ENCODE data around the gene GTSE1. TPM values are rescaled to one million over a fixed set of nuclear protein-coding genes. Genes with fewer than 3 reads are reported as not detected.

GTSE1 gene
- total and polyA plus RNA-seq, 2 donors, result 0.33 to 6.6 TPM

DNA sequence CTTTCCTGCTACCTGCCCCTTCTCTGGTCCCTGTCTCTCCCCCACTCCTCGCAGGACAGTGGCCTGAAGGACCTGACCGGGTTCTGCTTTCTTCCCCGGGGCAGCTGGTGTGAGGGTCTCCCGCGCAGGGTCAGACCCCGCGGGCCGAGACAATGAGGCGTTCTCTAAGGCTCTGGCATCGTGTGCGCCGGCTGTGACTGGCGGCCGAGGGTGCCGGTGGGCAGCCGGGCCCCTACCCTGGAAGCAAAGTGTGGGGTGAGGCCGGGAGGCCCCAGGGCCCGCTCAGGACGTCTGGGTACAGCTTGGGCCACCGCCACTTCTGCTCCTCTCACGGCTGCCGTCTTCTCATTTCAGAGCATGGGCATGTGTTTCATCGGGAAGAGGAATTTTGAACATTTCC is 55.1 kb downstream of the GTSE1 start:
- H3K36me3 ChIP-seq (ENCODE audit: insufficient read depth), result peaks cover 6% of the 10 kb centered on the region
- H3K27ac ChIP-seq (ENCODE audit: low read depth), result no peak overlapping the region
- 93% methylated on average over 23 of the region's 23 CpGs for WGBS
- H3K4me3 ChIP-seq (ENCODE audit: low read depth, low read length), result no peak overlapping the region
- DNase-seq (ENCODE audit: extremely low spot score), result no peak
- H3K4me1 ChIP-seq (ENCODE audit: insufficient read depth), result no peaks in the 10 kb centered on the region

DNA sequence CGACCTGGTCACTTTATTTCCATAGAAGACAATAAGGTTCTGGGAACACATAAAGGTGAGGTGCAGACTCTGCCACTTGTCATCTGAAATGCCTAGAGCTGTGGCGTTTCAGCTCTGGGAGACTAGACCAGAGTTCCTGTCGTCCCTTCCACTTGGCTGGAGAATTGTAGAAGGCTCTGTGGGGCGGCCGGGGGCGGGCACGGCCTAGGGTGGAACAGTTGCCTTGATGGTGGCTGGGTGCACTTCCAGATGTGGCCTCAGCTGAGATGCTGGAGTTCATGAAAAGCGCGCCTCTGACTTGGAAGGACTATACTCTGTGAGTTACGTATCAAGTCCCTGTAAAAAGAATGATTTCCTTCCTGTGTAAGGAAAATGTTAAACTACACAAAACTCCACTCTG is 55.6 kb downstream of the GTSE1 start:
- 92% methylated on average over 10 of the region's 10 CpGs for WGBS
- H3K36me3 ChIP-seq (ENCODE audit: insufficient read depth), result peaks cover 6% of the 10 kb centered on the region
- no peak overlapping the region for H3K27ac ChIP-seq (ENCODE audit: low read depth)
- no peaks in the 10 kb centered on the region for H3K4me1 ChIP-seq (ENCODE audit: insufficient read depth)
- DNase-seq (ENCODE audit: extremely low spot score), result no peak
- no peak overlapping the region for H3K4me3 ChIP-seq (ENCODE audit: low read depth, low read length)

DNA sequence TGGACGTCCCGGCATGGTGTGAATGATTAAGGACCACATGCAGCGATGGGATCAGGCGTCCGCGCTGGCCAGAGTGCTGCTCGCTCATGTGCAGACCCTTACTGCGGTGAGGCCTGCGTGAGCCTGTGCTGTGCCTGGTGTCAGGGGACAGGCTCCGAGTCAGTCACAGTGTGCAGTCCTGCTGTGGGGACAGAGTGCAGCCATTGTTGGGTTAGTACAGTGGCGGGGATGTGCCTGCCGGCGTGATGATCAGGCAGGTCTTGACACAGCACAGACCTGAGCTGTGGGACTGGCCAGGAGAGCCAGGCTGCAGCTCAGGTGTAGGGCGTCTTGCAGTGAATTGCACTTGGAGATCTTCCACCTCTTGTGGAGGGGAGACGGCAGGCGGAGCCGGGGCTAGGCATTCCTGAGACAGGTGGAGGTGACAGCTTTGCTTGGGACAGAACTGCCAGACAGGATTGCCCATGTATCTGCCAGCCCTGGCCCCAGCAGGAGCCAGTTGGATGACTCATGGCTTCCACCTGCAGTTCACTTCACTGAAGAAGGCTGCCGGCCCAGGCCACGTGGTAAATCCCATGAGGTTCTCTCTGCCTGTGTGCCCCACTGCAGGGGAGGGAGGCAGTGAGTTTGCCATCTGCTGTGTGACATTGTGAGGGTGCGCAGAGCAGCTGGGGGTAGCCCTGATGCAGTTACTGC is 56.2 kb downstream of the GTSE1 start:
- Histone ChIP-seq H3K36me3 (ENCODE audit: insufficient read depth) (peaks cover 4% of the 10 kb centered on the region), H3K27ac (ENCODE audit: low read depth) (no peak overlapping the region), H3K4me1 (ENCODE audit: insufficient read depth) (no peaks in the 10 kb centered on the region), H3K4me3 (ENCODE audit: low read depth, low read length) (no peak overlapping the region)
- WGBS, result 84% methylated on average over 20 of the region's 20 CpGs
- DNase-seq (ENCODE audit: extremely low spot score), result no peak

DNA sequence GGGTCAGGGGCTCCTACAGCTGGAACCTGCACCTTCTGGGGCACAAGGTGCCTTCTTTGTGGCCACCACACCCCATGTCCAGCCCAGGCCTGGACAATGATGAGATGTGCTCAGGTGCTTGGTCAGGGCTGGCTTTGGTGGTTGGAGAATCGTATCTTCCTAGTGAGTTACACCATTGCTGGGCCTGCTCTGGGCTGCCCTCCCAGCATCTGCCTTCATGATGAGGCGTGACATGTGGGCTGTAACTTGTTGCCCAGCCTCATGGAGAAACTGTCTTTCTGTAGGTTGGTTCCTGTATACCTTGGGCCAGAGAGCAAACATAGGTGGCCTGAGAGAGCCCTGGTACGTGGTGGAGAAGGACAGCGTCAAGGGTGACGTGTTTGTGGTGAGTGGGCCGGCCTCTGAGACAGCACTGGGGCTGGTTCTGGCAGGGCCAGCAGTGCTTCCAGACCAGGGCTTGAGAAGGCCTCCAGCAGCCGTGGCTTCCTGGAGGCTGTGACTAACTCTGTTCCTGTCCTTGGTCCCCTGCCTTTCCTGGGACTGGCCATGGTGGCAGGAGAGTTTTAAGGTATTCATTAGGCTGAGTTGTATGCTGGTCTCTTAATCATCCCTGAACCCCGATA is 56.9 kb downstream of the GTSE1 start:
- WGBS, result 91% methylated on average over 8 of the region's 8 CpGs
- Histone ChIP-seq H3K36me3 (ENCODE audit: insufficient read depth) (peaks cover 4% of the 10 kb centered on the region), H3K27ac (ENCODE audit: low read depth) (no peak overlapping the region), H3K4me1 (ENCODE audit: insufficient read depth) (no peaks in the 10 kb centered on the region), H3K4me3 (ENCODE audit: low read depth, low read length) (no peak overlapping the region)
- no peak for DNase-seq (ENCODE audit: extremely low spot score)

DNA sequence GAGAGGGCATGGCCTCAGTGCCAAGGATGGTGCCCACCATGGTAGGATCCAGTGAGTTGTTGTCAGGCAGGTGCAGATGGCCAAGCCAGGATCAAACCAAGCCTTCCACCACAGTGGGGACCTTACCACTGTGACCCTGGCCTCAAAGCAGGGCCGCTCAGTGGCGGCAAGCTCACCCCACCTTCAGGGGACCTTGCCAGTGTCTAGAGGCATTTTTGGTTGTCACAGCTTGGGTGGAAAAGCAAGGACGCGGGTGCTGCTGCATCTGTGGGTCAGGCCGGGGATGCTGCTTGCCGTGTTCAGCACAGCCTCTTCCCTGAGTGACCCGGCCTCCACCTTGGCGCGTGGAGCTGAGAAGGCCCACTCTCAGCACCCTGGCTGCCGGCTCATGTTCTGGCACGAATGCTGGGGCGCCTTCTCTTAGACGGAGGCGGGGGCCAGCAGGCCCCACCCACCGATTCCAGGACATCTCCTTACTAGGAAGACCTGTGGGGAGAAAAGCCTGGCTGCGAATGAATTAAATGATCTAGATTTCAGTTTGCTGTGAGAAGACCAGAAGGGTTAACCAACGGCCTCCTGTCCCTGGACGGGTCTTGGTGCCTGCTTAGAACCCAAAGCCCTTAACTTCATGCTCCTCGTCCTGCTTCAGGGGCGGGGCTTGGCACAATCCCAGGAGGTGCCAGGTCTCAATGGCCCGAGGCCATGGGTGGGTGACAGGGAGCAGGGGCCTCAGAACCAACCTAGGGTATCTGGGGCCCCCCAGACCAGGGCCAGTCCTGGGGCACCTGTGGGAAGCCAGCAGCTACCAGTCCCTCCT is 57.7 kb downstream of the GTSE1 start:
- Histone ChIP-seq H3K27ac (ENCODE audit: low read depth) (no peak overlapping the region), H3K4me1 (ENCODE audit: insufficient read depth) (no peaks in the 10 kb centered on the region), H3K36me3 (ENCODE audit: insufficient read depth) (peaks cover 4% of the 10 kb centered on the region), H3K4me3 (ENCODE audit: low read depth, low read length) (no peak overlapping the region)
- DNase-seq (ENCODE audit: extremely low spot score), result no peak
- WGBS, result 84% methylated on average over 21 of the region's 21 CpGs

DNA sequence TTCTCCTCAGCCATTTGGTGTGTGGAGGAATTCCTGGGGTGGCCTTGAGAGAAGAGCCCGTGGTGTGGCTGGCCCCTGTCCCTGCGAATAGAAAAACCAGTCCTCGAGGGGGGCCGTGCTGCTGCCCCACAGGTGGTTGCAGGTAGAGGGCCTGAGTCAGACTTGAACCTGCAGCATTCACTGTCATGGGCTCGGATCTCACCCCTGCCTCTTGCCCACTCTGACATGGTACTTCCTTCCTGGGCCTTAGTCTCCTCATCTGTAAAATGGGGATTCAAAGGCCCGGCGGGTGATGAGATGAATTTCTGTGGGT is 58.3 kb downstream of the GTSE1 start:
- no peak overlapping the region for H3K27ac ChIP-seq (ENCODE audit: low read depth)
- WGBS, result 90% methylated on average over 7 of the region's 7 CpGs
- H3K36me3 ChIP-seq (ENCODE audit: insufficient read depth), result peaks cover 4% of the 10 kb centered on the region
- DNase-seq (ENCODE audit: extremely low spot score), result no peak
- H3K4me3 ChIP-seq (ENCODE audit: low read depth, low read length), result no peak overlapping the region
- H3K4me1 ChIP-seq (ENCODE audit: insufficient read depth), result no peaks in the 10 kb centered on the region

DNA sequence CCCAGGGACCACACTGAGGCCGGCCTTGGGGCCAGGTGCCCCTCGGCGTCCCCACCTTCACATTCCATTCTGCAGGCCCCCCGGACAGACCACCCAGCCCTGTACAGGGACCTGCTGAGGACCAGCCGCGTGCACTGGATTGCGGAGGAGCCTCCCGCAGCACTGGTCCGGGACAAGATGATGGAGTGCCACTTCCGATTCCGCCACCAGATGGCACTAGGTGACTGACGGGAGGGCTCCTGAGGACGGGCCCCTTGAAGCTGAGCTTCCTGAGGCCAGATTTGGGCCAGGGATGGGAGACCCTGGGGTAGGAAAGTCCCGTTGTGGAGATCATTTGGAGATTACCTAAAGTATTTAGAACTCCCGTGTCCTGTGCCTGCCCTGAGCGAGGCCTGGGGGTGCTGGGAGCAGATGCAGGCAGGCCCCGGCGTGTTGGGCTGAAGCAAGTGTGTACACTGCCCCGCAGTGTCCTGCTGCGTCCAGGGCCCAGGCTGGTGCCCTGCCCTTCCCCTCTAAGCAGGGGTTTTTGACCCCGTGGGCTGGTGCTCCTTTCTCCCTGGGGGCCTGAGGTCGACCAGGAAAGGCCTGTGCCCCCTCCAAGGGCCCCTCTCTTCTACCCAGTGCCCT is 58.8 kb downstream of the GTSE1 start:
- H3K4me1 ChIP-seq (ENCODE audit: insufficient read depth), result no peaks in the 10 kb centered on the region
- H3K27ac ChIP-seq (ENCODE audit: low read depth), result no peak overlapping the region
- H3K4me3 ChIP-seq (ENCODE audit: low read depth, low read length), result no peak overlapping the region
- peak; percentile 23 for DNase-seq (ENCODE audit: extremely low spot score)
- peaks cover 4% of the 10 kb centered on the region for H3K36me3 ChIP-seq (ENCODE audit: insufficient read depth)
- 45% methylated on average over 22 of the region's 22 CpGs for WGBS

DNA sequence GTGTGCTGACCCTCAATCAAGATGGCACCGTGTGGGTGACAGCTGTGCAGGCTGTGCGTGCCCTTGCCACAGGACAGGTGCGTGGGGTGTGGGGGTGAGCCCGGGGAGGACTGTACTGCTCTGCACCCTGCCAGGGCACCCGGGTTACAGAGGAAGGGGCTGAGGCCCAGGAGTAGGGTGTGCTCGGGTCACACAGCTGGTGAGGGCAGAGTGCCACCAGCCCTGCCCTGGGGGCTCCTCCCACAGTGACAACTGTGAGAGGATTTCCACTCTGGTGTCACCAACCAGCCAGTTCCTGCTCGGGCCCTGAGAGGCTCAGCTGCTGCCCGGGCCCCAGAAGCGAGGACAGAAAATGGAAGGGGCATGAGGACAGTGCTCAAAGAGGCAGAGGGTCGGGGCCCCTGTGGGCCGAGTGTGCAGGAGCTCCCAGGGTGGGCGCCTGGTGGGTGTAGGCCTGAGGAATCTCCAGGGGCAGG is 59.4 kb downstream of the GTSE1 start:
- H3K4me1 ChIP-seq (ENCODE audit: insufficient read depth), result no peaks in the 10 kb centered on the region
- no peak overlapping the region for H3K27ac ChIP-seq (ENCODE audit: low read depth)
- DNase-seq (ENCODE audit: extremely low spot score), result no peak
- WGBS, result 88% methylated on average over 12 of the region's 12 CpGs
- no peak overlapping the region for H3K4me3 ChIP-seq (ENCODE audit: low read depth, low read length)
- peaks cover 3% of the 10 kb centered on the region for H3K36me3 ChIP-seq (ENCODE audit: insufficient read depth)

DNA sequence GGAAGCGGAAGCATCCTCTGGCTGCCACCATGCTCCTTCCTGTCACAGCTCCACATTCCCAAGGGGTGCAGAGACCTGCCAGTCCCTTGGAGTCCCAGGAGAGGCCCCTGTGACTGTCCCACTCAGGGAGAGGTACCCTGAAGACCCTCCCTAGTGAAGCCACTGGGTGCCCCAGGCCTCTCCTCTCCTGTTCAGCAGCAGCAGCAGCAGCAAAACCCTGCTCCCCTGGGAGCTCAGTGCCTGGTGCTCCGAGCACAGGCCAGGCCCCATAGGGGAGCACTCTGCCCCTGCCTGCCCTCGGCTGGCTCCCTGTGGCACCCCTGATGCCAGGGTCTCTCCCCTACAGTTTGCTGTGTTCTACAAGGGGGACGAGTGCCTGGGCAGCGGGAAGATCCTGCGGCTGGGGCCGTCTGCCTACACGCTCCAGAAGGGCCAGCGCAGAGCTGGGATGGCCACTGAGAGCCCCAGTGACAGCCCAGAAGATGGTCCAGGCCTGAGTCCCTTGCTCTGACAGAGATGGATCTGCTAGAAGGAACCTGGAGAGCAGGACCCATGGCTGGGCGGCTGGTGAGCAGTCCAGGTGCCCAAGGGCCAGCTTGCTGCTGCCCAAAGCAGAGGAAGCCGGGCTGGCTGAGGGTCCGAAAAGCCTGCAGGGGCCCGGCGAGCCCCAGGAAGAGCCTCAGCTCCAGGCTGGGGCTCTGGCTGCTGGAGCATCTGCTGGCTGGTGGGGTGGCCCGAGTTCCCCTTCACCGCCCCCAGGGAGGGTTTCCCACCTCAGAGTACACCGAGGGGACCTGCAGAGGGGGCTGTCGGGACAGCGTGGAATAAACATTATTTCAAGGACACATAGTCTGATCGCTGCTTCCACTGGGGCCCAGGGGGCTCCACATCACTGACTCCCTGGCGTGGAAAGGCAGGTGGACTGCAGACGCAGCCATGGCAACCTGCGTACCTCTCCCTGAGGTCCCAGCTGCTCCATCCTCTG is 60.1 kb downstream of the GTSE1 start:
- Histone ChIP-seq H3K27ac (ENCODE audit: low read depth) (no peak overlapping the region), H3K4me1 (ENCODE audit: insufficient read depth) (no peaks in the 10 kb centered on the region), H3K4me3 (ENCODE audit: low read depth, low read length) (no peak overlapping the region), H3K36me3 (ENCODE audit: insufficient read depth) (no peaks in the 10 kb centered on the region)
- WGBS, result 90% methylated on average over 23 of the region's 23 CpGs
- DNase-seq (ENCODE audit: extremely low spot score), result no peak

DNA sequence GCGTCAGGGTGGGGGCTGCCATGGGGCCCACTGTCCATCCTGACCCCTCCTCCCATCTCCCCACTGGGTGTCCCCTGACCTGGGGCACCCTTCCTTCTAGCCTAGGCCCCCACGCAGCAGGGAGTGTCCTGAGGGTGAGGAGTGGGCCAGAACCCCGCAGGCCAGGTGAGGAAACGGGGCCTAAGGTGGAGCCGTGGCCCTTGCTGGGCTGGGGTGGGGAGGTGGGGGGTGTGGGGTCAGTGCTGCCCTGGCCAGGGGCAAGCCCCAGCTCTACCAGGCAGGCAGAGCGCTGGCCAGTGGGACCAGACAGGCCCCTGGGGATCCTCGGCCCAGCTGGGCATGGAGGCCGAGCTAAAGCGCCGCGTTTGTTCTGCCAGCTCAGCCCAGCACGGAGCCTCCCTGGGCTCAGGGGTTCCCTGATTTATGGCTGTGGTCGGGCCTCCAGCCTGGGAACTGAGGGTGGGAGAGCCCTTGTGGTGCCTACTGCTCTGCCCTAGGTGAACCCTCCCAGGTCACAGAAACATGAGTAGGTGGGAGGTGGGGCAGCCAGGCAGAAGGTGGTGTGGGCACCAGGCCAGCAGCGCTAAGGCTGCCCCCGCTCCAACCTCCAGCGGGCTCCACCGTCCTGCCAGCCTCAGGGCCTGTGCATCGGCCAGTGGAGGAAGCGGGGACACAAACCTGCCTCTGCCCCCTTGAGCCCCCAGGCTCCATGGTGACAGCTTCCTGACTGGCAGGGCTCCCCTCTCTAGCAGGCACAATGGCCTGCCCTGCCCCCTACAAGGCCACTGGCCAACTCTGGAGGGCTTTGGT is 61.2 kb downstream of the GTSE1 start:
- no peak for DNase-seq (ENCODE audit: extremely low spot score)
- 87% methylated on average over 19 of the region's 19 CpGs for WGBS
- H3K4me1 ChIP-seq (ENCODE audit: insufficient read depth), result no peaks in the 10 kb centered on the region
- no peak overlapping the region for H3K4me3 ChIP-seq (ENCODE audit: low read depth, low read length)
- H3K36me3 ChIP-seq (ENCODE audit: insufficient read depth), result no peaks in the 10 kb centered on the region
- H3K27ac ChIP-seq (ENCODE audit: low read depth), result no peak overlapping the region

DNA sequence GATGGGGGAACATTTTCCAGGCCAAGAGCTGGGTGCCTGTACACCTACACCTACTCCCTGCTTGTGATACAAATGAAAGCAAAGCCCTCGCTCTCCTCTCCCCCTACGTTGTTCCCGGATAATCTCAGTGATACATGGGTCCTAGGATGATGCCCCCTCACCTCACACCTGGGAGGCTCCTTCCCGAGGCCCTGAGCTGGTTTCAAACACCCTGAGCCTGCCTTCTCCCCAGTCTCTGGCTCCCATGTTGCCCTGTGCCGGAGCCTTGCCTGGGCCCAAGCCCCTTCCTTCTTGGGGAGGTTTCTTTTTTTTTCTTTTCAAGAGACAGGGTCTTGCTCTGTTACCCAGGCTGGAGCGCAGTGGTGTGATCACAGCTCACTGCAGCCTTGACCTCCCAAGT is 62.1 kb downstream of the GTSE1 start:
- WGBS, result 94% methylated on average over 6 of the region's 6 CpGs
- Histone ChIP-seq H3K4me3 (ENCODE audit: low read depth, low read length) (no peak overlapping the region), H3K4me1 (ENCODE audit: insufficient read depth) (no peaks in the 10 kb centered on the region), H3K27ac (ENCODE audit: low read depth) (no peak overlapping the region), H3K36me3 (ENCODE audit: insufficient read depth) (no peaks in the 10 kb centered on the region)
- no peak for DNase-seq (ENCODE audit: extremely low spot score)

DNA sequence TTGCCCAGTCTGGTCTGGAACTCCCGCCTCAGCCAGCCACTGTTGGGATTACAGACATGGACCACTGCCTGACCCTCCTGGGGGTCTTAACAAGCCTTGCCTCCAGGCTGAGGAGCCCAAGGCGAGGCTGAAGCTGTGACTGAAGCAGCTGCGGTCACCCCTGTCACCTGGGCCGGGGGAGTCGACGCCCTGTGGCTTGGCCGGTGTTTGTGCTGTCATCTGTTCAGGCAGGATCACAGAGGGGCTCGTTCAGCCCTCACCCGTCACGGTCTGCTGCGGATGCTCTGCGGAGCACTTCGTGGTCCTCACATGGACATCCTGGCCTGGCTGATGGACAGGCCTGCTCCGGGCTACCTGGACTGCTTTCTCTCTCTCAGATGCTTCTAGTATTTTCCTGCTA is 62.7 kb downstream of the GTSE1 start:
- Histone ChIP-seq H3K36me3 (ENCODE audit: insufficient read depth) (no peaks in the 10 kb centered on the region), H3K4me3 (ENCODE audit: low read depth, low read length) (no peak overlapping the region), H3K27ac (ENCODE audit: low read depth) (no peak overlapping the region), H3K4me1 (ENCODE audit: insufficient read depth) (no peaks in the 10 kb centered on the region)
- WGBS, result 90% methylated on average over 14 of the region's 14 CpGs
- DNase-seq (ENCODE audit: extremely low spot score), result no peak
